Activated T-cell treated with anti-CD3 and anti-CD28 coated beads for 1 hour (primary cell): ENCODE data around the gene SPACDR.

ENCODE experiments used
- DNase-seq: peaks from one replicate; pipeline ENCODE4 v3.0.0-alpha.2; 2020; ENCODE audit warnings: low read depth

The SPACDR gene

DNA sequence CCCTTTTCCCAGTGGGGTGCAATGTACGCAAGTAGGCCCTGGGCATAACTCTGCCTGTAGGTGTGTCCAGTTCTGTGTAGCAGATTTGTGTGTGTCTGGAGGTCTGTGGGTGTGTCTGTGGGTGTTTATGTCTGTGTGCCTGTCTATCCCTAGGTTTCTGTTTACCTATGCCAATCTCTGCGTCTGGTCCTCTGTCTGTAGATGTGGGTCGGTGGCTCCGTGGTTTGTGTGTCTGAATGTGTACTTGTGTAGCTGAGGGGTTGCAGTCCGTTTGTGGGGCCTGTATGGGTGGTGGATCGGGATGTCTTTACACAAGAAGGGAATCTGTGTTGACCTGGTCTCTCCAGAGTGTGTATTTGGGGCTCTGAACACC is 20.6 kb upstream of the SPACDR start:
- no peak for DNase-seq

DNA sequence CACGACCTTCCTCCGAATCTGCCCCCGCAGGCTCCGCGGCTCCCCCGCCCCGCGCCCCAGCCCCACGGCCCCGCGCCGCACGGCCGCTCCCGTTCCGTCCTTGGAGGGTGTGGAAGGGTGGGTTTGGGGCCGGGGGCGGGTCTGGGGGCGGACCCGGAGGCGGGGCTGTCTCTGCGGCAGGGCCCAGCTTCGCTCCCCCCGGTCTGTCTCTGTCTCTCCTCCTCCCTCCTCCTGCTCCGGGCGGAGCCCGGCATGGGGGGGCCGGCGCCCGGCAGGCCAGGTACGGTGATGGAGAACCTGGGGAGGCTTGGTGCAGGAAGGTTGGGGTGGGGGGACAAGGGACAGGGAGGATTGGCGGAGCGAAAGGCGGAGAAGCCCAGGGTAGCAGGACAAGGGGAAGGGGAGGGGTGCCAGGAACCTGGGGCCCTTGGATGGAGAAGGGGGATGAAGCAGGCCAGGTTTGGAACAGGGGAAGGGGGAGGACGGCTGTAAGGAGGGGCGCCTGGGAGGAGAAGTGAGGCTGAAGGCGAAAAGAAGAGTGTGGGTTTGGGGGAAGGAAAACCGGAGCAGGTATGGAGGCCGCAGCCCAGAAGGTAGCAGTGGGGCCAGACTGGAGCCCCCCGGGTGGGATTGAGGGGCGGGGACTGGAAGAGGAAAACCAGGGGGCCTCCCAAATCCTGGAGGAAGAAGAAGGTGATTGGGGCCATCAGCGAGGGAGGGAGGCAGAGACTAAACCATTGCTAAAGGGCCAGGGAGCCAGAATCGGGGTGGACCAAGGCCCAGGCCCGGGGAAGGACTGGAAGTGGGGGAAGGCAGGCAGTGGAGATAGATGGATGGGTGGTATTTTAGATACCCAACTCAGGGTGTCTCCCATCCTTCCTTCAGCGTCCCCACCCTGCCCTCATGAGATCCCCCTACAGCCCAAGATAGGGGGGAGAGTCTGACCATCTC is 19.9 kb upstream of the SPACDR start, which contains the start of gene NYAP1:
NYAP1 (plus strand) TSS at position 206 of the 951 bp plus-strand sequence. CDS start 1,385 bp downstream, outside the sequence.
- DNase-seq, result peak; percentile 33

DNA sequence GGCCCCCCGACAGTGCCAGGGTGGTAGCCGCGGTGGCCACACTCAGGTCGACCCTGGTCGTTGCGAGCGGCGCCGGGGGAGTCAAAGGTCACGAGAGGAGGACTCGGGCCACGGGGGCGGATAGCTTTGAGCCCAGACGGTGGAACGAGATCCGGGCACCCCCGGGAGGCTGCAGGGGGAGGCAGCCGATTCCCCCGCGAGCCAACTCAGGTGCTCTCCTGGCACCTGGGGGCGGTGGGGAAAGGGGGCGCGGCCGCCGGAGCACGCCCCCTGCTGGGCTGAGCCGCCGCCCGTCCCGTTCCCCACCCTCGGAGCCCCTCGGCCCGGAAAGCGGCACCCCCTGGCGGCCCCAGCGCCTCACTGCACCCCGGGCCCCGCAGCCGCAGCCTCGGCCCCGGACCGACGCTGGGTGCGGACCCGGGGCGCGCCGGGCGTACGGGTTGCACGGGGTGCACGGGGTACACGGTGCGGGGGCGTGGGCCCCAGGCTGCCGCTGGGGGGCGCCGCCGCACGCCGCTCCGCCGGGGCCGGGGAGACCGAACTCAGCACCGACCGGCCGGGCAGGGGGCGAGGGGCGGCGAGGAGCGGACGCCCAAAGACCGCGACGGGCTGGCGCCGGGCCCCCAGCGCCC is 19.1 kb upstream of the SPACDR start:
- peak; percentile 76 for DNase-seq

DNA sequence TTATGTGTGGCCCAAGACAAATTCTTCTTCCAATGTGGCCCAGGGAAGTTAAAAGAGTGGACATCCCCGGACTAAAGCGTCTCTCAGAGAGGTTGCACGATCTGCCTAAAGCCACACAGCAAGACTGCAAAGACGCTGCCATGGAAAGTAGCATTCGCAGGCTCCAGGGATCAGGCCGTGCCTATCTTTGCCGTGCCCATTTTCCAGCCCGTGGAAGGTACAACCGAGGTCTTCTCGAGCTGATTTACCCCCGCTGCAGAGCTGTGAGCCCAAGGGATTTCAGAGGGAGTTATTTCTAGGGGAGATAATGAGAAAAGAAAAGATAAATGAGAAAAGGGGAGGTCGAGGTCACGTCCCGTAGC is 18.6 kb upstream of the SPACDR start:
- no peak for DNase-seq

DNA sequence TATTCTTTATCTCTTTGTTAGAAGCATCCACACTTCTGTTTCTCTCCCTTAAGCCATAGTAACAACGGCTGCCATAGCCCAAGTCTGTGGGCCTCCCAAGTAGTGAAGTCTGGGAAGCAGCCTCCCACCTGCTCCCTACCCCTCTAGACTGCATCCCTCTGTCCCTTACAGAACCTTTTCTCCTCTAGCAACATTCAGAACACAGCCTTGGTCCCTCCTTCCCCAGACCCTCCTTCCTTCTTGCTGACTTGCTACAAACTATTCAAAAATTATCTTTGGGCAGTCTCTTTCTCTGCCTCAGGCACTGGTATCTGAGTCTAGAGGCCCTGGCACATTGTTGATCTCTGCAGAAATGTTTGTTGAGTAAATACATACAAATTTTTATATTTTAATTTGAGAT is 17.4 kb upstream of the SPACDR start:
- DNase-seq, result no peak

DNA sequence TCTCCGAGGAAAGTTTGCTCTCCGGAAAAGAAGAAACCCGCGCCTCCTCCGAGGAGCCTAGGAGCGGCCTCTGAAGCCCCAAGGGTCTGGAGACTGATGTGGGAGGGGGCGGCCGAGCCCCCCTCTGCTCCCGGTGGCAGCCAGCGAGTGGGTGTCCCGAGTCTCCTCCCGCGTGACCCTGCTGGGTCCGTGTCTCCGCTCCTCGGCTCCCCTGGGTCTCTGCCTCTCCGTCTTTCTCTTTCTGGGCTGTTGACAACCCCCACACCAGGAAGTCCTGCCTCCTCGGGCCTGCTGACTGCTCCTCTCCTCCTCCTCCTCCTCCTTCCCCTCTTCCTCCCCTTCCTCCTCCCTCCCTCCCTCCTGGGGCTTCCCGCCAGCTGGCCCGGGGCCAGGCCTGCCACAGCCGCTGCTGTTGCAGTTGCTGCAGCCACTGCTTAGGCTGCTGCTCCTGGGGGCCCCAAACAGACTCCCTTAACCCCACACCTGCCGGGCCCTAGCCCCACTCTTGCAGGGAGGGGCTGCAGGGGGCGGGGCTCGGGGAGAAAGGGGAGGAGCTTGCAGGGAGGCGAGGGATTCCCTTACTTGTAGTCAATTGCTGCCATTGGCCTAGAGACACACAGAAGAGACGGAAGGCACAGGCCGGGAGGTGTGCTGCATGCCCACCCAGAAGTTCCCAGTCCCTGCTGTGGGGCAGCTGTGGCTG is 15.0 kb upstream of the SPACDR start, which contains the start of gene TSC22D4:
TSC22D4 (minus strand) TSS at position 257 of the 703 bp plus-strand sequence. CDS start 1,176 bp downstream, outside the sequence.
- peak; percentile 82 for DNase-seq

DNA sequence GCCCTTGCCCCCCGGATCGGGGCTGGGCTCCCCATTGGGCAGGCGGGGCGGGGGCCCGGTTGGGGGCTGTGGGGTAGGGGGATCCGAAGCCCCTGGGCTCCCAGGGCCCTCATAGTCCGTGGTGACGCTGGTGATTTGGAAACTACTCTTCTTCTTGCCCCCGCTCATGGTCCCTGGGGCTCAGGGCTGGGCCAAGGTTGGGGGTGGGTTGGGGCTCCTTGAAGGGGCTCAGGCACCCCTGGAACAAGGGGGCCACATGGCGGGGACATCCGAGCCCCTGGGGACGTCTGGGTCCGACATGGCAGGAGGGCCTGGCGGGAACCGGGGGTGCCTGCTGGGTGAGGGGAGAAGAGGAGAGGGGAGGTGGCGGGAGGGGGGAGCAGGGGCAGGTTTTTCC is 13.8 kb upstream of the SPACDR start:
- DNase-seq, result no peak

DNA sequence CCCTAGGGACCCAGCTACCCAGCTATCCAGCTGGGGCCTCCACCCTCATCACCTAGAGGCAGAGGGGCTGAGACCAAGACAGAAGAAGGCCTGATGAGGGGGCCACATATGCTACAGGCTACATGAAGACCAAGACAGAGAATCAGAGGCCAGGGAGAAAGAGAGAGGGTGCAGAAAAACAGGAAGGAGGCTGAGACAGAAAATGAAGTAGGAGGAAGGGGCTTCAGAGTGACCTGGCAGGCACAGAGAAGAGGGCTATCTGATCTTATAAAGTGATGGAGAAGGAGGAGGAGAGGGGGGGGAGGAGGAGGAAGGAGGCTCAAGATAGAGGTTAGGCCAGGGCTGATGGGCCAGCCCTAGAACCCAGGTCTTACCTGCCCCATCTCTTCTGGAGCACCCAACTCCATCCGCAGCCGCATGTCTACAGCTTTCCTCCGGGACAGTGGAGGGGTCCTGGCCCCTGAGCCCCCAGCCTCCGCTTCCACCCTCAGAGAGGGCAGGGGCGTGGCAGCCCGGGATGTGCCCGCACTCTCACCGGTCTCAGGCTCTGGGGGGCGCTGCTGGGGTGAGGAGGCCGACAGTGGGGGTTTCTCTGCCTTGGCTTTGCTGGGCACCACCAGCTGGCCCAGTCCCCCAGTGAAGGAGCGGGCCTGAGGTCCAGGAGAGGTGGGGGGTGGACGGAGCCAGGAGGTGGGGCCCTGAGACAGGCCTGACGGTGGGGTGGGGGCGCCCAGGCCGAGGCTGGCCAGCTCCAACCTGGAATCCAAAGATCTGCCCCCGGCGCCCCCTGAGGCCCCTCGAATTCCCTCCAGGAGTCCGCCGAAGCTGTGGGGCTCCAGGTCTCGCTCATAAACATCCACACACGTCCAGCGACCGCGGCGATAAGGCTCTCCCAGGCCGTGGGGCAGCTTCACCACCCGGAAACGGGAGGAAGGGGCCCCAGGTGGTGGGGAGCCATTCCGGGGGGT is 13.1 kb upstream of the SPACDR start:
- DNase-seq, result no peak

DNA sequence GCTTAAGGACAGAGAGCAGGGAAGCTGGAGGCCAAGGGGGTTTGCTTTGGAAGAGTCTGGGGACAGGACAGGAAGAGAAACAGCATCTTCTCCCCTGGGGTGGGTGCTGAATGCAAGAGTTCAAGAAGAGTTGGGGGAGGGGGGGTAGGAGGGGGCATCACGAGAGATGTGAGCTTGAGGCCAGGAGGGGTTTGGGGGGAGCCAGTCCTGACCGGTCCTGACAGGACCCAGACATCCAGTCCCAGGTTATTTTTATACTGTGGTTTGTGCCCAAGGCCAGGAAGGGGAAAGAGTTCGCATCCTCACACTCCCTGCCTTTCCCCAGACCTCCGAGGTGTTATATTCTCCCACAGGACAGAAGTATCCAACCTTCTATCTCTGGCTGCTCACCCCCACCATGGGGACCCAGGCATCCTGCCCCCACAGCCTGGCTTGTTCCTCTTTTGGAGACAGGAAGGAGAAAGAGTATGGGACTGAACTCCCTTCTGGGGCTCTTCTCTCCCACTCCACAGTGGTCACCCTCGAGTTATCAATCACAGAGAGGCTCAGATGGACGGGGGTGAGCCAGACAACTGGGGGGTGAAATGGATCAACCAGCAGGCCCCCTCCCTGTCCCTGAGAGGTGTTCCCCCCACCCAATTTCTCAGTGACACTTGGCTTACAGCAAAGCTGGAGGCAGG is 12.2 kb upstream of the SPACDR start:
- DNase-seq, result no peak

DNA sequence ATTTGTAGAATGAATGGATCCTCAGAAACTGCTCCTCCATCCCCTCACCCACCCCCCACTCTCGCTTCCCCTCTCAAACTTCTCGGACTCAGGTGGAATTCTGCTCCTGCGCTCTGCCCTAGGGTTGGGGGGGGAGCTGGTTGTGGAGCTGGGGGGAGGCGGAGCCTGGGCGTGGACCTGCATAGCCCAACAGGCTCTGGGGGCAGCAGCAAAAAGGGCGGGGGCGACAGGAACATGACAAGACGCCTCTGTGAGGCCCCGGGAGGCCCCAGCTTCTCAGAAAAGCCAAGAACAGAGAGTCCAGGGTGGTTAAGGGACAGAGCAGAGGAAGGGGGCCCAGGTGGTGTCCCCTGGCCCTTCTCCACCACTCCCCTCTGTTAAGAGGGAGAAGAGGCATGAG is 11.5 kb upstream of the SPACDR start:
- no peak for DNase-seq

DNA sequence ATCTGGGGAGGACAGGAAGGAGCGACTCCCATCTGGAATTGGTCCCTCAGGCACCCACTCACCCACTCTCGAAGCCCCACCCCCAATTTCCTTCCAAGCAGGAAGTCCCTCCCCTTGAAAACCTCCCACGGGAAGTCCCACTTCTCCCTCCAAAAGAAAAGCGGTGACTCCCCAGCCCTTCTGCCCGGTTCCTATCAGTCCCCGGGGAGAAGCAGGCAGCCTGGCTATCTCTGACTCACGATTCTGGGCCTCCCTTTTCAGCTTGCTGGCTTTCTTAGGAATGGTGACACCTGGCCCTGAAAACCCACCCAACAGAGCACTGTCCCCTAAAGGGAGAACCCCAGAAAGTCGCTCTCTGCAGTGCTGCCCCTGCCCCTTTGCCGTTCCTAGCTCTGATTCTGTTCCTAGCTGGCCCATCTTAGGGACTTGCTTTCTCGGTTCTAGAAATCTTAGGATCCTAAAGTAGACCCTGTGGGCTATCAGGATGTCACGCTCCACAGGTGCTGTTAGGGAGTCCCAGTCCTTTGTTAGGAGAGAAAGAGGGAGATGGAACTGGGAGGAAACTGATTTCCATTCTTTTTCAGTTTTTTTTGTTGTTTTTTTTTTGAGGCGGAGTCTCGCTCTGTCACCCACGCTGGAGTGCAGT is 8.9 kb upstream of the SPACDR start:
- no peak for DNase-seq

DNA sequence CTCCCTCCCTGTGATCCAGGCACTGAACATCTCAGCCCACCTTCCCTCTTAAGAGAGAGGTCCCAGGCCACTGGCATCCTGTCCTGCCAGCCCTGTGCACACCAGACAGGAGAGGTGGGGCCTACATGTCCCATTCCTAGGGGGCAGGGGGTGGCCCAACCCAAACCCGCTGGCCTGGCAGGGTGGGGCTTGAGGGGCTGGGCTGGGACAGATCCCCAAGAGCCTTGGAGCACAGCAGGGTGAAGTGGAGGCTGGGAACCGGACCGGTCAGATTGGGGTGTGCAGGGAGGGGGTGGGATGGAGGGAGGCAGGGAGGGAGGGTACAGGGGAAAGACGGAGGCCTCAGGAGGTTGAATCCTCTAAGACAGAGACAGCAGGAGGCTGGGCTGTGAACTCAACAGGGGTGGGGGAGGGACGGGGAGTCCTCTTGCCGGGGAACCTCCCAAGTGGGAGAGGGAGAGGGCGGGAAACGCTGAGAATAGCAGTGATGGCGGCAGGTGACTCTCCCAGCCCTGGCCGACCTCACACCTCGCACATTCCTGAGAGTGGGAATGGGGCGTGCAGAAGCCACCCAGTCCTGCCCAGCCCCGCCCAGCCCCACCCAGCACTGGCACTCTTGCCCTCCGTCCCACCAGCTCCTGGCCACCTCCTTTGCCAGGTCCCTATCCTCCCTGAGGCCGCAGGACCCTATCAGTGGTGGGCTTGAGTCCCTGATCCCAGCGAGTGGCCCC is 8.2 kb upstream of the SPACDR start:
- DNase-seq, result no peak

DNA sequence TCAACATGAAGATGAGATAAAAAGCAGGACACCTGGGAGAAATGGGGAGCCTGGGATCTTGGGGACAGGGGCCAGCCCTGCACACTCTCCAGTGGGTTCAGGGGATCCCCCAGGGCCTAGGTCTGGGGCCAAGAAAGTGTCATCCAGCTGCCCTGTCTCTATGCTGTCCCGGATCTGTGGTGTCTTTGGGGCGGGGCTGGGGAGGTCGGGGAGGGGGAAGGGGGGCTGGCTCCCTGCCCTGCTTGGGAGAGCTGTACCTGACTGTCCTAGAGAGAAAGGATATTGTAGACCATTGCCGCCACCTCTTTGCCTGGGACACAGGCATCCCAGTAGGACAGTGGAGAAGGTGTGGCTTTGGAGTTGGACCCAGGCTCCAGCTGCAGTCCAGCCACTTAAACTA is 7.0 kb upstream of the SPACDR start:
- no peak for DNase-seq

DNA sequence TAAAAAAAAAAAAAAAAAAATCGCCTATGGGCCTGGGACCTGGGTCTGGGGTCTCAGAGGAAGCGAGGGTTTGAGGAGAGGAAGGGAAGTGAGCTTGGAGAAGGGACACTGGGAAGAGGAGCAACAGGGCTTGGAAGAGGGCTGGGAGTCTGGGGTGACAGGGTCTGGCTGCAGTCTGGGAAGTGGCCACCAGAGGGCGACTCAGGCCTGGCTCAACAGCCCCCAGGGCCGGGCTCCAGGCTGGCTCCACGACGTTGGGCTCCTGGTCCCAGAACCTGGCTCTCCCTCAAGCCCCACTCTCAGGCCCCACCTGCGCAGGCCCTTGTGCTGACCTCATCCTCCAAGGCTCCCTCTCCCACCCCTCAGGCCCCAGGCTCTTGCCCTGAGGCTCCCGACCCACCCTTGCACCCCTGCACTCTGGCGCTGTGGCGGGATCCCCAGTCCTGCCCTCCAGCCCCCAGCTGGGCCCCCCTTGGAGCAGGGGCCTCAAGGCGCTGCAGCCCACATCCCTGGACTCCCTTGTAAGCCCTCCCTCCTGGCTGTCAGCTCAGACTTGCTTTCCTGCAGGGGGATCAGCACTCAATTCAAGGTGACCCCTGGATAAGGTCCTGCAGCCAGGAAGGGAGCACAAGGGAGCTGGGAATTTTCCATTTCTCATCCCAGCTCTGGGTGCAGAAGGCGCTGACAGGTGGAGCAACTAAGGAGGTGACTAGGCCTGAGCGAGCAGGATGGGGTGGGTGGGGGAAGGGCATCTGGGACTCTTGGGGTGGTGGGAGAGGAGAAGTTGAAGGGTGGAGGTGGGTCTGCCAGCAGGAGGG is 5.4 kb upstream of the SPACDR start:
- DNase-seq, result peak; percentile 82

DNA sequence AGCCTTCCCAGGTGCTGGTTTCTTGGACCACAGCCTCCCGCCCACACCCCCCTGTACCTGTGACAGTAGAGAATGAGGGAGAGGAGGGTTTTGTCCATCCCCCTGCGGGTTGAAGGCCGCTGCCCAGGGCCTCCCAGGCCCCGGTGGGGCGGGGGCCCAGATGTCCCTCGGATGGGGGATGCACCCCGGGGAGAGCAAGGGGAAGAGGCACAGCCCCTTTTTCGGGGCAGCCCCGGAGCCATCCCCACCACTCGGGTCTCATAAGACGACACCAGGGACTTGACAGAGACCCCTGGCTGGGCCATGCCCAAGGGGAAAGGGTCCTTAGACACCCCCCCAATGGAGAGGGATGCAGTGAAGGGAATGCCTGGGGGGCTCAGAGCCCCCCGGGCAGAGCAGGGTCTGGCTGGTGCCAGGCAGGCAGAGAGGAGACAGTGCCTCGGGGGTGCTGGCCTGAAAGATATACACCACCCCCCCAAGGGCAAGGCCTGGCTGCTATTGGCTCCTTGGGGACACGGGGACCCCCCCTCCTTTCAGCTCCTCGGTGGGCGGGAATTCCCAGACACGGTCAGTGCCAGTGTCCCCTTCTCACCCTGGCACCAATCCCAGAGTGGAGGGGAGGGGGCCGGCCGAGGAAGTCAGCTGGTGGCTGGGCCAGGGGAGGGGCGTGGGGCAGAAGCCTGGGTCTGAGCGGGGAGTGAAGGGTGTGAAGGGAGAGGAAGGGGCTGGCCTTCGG is 3.7 kb upstream of the SPACDR start:
- no peak for DNase-seq

DNA sequence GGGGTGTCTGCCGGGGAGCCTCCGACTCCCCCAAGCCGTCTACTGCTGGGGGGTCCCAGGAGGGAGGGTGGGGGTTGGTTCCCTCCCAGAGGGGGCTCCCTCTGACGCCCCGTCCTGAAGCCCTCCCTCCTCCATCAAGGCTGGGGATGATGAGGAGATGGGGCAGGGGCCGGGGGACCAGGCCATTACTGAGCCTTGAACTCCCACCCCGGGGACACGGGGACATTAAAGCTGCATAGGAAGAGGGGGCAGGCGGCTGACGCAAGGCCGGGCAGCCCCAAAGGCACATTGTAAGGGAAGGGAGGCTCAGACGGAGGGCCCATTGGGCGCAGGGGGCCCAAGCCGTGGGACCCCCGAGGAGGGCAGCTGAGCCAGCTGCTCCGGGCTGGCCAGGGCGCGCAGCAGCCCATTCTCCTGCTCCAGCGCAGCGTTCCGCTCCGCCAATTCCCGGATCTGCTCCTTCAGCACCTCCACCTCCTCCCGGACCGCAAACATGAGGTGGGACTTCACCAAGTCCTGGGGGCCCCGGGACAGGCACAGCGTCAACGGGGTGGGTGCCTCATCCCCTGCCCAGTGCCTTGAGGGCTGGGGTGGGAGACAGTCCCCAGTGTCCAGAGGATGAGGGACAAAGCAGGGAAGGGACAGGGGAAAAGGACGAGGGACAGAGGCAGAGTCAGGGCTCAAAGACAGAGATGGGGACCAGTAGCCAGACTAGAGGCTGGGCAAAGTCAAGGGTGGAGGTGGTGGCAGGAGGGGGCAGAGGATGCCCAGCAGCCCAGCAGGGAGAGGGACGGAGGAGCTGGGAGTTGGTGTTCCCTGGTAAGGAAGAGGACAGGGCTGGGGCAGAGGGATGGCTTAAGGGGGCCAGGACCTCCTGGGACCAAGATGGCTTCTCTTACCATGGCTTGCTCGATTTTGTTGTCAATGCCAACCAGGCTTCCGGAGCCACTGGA is 2.9 kb upstream of the SPACDR start:
- DNase-seq, result no peak
